KBM-7 (cell line): ENCODE measurements around the gene ASPDH.

Source experiments
- DNase-seq: peaks from one replicate; pipeline ENCODE4 v3.0.0-alpha.2; 2015
- in situ Hi-C: fragments of 300-500 bp; cut with MboI; formaldehyde crosslinking; loops from 2 replicates; pipeline ENCODE4 v1.14.3; 2020; ENCODE audit warnings: low sequenced_read_pairs, low pct_unique_long_range_greater_than_20kb, mixed read lengths

Gene ASPDH

GRCh38 chr19:50466706-50467039, 47.0 kb downstream of the ASPDH start:
- in situ Hi-C loops: no loop called here
- DNase-seq: no peak

GRCh38 chr19:50465986-50466705, 47.6 kb downstream of the ASPDH start:
- in situ Hi-C loops: no loop called here
- DNase-seq: no peak

GRCh38 chr19:50465000-50465399, 48.7 kb downstream of the ASPDH start:
- in situ Hi-C loops: no loop called here

GRCh38 chr19:50464348-50464747, 49.4 kb downstream of the ASPDH start:
- no peak for DNase-seq
- in situ Hi-C loops: no loop called here

More at GRCh38 chr19:50465000-50465399, 48.7 kb downstream of the ASPDH start:
- DNase-seq: no peak

- DNase-seq: no peak
- in situ Hi-C loops: no loop called here
Measured at GRCh38 chr19:50462970-50463369, 50.7 kb downstream of the ASPDH start.
